ENCODE results near the gene A1CF.

DNA sequence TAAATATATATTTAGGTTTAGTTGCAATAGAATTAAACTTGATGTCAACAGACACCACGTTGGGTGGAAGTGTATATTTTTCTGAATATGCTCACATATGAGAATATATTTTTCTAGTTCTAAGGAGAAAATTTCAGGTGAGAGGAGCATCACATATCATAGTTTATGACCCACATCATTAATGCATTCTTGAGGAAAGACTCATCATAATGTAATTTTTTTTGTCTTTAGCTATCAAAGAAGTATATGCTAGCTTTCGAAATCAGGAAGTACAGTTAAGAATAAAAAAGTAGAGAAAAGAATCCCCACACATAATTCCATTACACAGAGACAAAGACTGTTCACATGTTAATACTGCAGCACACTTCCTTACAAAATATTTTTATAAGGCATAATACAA lies 30.4 kb downstream of the A1CF start:
- TF ChIP-seq, protein P1, sequence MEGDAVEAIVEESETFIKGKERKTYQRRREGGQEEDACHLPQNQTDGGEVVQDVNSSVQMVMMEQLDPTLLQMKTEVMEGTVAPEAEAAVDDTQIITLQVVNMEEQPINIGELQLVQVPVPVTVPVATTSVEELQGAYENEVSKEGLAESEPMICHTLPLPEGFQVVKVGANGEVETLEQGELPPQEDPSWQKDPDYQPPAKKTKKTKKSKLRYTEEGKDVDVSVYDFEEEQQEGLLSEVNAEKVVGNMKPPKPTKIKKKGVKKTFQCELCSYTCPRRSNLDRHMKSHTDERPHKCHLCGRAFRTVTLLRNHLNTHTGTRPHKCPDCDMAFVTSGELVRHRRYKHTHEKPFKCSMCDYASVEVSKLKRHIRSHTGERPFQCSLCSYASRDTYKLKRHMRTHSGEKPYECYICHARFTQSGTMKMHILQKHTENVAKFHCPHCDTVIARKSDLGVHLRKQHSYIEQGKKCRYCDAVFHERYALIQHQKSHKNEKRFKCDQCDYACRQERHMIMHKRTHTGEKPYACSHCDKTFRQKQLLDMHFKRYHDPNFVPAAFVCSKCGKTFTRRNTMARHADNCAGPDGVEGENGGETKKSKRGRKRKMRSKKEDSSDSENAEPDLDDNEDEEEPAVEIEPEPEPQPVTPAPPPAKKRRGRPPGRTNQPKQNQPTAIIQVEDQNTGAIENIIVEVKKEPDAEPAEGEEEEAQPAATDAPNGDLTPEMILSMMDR (IDR thresholded peaks at IDR 0.05; ENCODE audit: low read length), result no peak
- no peak for TF ChIP-seq EZH2phosphoT487 (IDR thresholded peaks at IDR 0.05; ENCODE audit: low read length)
- no peak for TF ChIP-seq EZH2 (optimal IDR thresholded peaks at IDR 0.05; ENCODE audit: low read depth, low read length)
